ENCODE measurements around the gene XYLT1. TPM values are rescaled to one million over a fixed set of nuclear protein-coding genes. Genes with fewer than 3 reads are reported as not detected.

The XYLT1 gene
- total RNA-seq, 2 donors from 2014 or later: 32.4 to 33.1 TPM

- intact Hi-C loops (cut with DNase I): no loop called here
Measured at GRCh38 chr16:17367923-17368322, 102.8 kb downstream of the XYLT1 start.

DNA sequence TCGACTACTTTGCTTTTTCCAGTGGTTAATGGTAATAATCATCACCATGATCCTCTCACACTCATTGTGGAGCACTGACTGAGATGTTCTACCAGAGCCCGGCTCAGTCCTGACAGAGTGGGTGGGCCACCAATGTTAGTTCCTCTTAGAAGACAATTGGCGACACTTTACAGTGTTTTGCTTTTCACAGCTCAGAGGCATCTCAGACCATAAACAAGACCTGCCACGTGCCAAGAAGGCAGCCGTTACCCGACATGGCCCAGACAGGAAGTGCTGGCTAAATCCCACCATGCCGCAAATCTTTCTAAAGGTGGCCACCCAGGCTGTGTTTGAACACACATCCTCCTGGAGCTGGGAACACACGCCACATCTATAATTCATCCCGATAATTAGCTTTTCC lies 103.7 kb downstream of the XYLT1 start:
- intact Hi-C loops (cut with DNase I): no loop called here
- peak; percentile 59 for DNase-seq (ENCODE audit: low spot score)

More at GRCh38 chr16:17367923-17368322, 102.8 kb downstream of the XYLT1 start:
- DNase-seq (ENCODE audit: low spot score): peak; percentile 78

- peak; percentile 40 for DNase-seq (ENCODE audit: low spot score)
- intact Hi-C loops (cut with DNase I): no loop called here
Measured at GRCh38 chr16:17366299-17366961, 104.3 kb downstream of the XYLT1 start.

DNA sequence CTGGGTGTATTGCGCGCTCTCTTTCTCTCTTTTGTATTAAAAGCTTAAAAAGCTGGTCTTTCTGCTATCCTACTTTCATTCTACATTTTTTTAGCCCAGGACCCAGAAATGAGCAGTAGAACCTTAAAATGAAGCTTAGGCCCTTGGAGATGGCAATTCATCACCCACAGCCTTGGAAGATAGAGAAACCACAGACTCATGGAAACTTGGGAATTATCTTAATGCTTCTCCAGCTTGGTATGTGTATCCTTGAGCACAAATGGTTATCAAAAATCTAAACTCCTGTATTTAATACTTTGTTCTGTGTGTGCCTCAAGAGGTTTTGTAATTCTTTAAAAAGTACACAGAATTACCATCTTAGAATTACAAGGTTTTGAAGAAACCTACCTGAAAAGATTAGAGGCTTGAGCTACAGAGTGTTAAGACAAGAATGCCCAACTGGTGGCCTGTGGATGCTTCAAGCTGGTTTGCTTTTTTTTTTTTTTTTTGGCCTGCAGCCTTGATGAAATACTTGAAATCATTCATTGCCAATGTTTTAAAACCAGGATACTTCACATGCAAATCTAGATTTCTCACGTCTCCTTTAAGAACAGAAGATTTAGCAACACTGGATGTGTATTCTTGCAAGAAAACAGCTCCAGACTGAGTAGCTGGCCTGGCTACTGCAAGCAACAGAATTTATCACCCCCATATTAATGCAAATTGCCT lies 105.0 kb downstream of the XYLT1 start:
- intact Hi-C loops (cut with DNase I): no loop called here
- DNase-seq (ENCODE audit: low spot score): no peak

DNA sequence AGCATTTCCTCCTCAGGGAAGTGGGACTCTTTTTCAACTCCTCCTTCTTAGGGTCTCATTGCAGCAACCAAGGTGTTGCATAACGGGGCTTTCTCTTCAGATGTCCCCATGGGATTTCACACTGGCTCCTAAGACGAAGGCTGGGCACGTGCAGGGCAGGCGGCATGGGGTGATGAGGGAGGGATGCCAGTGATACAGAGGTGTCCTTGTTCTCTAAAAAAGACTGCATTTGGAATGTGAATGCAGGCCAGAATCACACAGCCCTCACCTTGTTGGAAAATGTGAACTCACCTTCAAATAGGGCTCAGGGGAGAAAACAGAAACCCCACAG lies 105.6 kb downstream of the XYLT1 start:
- intact Hi-C loops (cut with DNase I): no loop called here
- no peak for DNase-seq (ENCODE audit: low spot score)

DNA sequence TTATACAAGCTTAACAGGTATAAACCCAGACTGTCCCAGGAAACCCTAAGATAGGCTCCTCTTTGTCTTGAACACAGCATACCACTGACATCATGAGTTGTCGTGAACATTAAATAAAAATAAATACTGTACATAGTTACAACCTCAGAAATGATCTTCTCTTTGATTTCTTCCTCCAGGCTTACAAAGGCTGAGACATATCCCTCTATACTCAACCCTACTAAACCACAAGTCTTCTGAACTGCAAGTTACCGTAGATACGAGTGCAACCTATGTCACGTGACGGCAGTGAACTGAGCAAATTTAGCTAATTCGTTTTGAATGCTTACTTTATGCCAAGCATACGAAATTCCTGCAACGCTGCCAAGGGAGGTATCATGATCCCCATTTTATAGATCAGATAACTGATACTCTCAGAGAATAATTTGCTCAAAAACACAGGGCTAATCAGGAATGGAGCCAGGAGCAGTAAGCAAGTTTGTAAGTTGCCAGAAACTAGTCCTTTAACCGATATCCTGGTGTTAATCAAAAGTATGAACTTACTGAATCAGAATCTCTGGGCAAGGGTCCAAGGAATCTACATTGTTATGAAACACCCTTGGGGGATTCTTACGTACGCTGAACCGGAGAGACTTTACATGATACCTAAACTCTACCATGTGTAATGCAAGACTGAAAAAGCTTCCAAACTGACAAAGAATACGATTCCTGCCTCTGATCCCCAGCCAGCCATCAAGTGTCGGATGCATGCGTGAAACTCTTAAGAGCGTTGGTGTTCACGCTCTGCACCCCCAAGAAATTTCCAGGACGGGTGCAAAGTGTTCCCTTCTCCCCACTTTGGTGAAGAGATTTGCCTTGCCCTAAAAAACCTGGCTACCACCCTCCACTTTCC lies 106.2 kb downstream of the XYLT1 start:
- intact Hi-C loops (cut with DNase I): no loop called here
- DNase-seq (ENCODE audit: low spot score): no peak

DNA sequence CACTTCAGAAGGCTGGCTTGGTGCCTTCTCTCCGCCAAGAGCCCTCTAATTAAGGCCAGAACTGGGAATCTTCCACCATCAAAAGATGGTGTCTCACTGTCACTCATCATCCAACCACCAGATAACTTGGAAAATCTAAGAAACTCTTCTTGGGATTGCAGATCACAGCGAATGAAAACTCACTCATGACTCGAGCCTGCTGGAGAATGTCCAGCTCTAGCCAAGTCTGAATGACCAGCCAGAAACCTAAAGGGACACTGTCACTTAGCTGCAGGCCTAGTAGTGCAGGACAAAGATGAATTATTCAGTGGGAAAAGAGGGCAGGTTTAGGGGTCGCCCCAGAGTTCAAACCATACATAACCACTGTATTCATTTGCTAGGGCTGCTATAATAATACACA lies 107.8 kb downstream of the XYLT1 start:
- no peak for DNase-seq (ENCODE audit: low spot score)
- intact Hi-C loops (cut with DNase I): no loop called here

- no peak for DNase-seq (ENCODE audit: low spot score)
Measured at GRCh38 chr16:17362183-17362582, 108.6 kb downstream of the XYLT1 start.

GRCh38 chr16:17360693-17361122 lies 110.1 kb downstream of the XYLT1 start:
- DNase-seq (ENCODE audit: low spot score): peak; percentile 35
- intact Hi-C loops (cut with DNase I): no loop called here

More at GRCh38 chr16:17362183-17362582, 108.6 kb downstream of the XYLT1 start:
- intact Hi-C loops (cut with DNase I): no loop called here

DNA sequence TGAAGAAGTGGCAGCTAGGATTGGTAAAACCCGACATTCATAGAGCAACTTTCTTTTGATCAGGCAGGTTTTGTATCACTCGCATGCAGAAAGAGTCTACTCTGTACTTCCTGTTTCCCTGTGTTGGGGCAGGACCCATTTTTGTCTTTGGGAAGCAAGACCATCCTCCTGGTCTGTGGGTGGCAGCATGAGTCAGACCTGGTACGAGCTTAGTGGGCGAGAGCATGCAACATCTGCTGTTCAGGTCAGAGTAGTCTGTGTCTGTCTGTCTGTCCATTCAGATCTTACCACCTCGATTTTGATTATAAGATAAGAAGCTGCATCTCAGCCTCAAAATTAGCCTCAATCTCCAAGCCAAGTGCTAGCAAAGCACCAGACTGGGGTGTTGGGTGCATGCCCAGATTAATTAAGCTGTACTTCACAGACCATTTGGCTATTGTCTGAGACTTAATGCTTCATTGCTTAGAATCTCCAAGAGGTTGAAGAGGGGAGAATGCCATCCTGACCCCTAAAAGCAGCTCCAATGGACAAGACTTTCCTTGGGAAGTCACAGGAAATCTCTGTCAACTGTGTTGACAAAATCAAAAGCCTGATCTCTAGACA lies 110.9 kb downstream of the XYLT1 start:
- intact Hi-C loops (cut with DNase I): loop anchor here in 1 of 2 donors (10.0 kb wide), 1 partner anchor 105 kb away; no protein-coding TSS in a partner anchor
- DNase-seq (ENCODE audit: low spot score): peak; percentile 80

- no peak for DNase-seq (ENCODE audit: low spot score)
- intact Hi-C loops (cut with DNase I): loop anchor here in 1 of 2 donors (10.0 kb wide), 1 partner anchor 106 kb away; no protein-coding TSS in a partner anchor
Measured at GRCh38 chr16:17358846-17359245, 111.9 kb downstream of the XYLT1 start.

GRCh38 chr16:17358355-17358754 lies 112.4 kb downstream of the XYLT1 start:
- intact Hi-C loops (cut with DNase I): loop anchor here in 1 of 2 donors (10.0 kb wide), 1 partner anchor 106 kb away; no protein-coding TSS in a partner anchor
- peak; percentile 41 for DNase-seq (ENCODE audit: low spot score)

DNA sequence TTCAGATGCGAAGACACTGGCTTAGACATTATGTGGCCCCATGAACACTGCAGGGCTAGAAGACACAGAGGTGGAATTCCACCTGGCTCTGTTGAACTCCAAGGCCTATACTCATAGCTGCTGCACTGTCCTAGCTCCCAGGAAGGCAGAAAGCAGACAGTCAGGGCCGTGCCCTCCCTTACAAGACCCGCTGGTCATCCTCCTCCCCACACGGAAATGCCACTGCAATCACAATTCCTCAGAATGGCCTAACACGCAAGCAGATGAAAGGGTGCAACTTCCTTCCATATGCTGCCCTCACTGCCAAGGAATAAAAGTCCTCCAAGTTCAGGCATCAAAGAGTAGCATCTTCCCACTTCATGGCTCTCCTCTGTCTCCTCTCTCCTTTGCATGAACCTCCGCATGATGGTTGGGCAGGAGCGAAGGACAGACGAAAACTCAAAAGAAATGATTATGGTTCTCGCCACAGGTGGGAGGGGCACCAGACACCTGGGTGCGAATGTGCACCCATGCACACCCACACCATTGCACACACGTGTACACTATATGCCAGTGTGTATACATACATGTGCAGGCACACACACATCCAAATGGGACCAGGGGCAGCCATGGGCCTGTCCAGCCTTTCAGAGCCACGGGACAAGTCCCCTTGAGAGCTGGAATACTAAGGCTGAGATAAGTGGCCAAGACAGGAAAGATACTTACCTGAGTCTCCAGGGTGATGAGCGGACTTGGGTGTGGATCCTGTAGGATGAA lies 113.3 kb downstream of the XYLT1 start:
- intact Hi-C loops (cut with DNase I): loop anchor here in 1 of 2 donors (10.0 kb wide), 1 partner anchor 107 kb away; no protein-coding TSS in a partner anchor
- peak; percentile 42 for DNase-seq (ENCODE audit: low spot score)

- peak; percentile 73 for DNase-seq (ENCODE audit: low spot score)
- intact Hi-C loops (cut with DNase I): loop anchor here in 1 of 2 donors (10.0 kb wide), 1 partner anchor 108 kb away; no protein-coding TSS in a partner anchor
Measured at GRCh38 chr16:17356243-17356933, 114.4 kb downstream of the XYLT1 start.

DNA sequence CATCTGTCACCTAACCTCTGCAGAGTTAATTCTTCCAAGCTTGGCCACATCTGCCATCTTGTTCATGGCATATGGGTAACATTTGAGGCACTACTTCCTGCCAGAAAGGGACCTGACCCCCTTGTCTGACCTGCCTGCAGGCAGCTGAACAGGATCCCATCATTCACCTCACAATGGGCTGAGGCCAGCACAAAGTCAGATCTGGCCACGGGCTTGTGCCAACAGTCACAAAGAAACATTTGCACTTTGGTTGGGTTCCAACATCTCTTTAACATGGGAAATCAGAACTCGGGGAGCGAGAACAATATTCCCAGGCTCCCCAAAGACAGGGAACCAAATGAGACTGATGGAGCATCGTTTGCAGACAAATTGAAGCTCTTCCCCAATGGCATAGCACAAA lies 116.1 kb downstream of the XYLT1 start:
- intact Hi-C loops (cut with DNase I): loop anchor here in 1 of 2 donors (10.0 kb wide), 1 partner anchor 110 kb away; no protein-coding TSS in a partner anchor
- peak; percentile 45 for DNase-seq (ENCODE audit: low spot score)

DNA sequence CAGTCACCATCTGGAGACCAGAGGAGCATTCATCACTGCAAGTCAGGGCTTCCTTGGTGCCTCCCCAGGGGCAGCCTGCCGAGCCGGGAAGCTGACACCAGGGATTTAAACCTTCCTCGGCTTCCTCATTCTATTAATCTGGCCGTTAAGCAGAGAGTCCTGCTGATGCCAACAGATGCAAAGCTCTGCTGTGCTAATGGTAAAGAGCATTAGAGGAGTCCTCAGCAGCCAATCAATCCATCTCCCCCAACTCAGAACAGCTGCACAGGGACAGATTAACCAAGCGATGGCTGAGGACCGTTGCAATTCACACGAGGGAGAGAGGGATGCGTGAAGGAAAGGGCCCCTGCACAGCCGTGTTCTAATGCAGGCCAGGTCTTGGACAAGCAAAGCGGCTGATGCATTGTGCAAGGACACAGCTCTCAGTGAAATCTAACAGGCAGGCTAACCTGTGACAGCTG lies 116.6 kb downstream of the XYLT1 start:
- DNase-seq (ENCODE audit: low spot score): peak; percentile 74
- intact Hi-C loops (cut with DNase I): loop anchor here in 1 of 2 donors (10.0 kb wide), 1 partner anchor 111 kb away; no protein-coding TSS in a partner anchor

DNA sequence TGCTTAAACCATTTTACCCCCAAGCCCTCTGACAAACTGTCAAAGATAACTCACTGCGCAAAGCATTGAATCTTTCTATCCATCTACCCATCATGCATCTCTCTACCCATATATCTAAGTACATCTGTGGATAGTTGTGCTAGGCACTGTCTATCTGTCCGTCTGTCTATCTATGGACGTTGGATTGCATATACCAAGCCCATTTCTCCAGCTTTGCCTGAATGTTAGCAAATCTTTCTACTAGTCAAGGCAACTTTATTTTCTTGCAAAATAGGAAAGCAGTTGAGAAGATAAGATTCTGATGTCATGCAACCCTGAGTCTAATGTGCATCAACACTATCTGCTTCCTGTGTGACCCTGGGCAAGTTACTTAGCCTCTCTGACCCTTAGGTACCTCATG lies 117.2 kb downstream of the XYLT1 start:
- no peak for DNase-seq (ENCODE audit: low spot score)
- intact Hi-C loops (cut with DNase I): loop anchor here in 1 of 2 donors (10.0 kb wide), 1 partner anchor 111 kb away; no protein-coding TSS in a partner anchor
